ENCODE measurements around the gene CAMK4. TPM values are rescaled to one million over a fixed set of nuclear protein-coding genes. Genes with fewer than 3 reads are reported as not detected.

Gene CAMK4
- total RNA-seq, 1 experiment from 2014 or later = not detected

DNA sequence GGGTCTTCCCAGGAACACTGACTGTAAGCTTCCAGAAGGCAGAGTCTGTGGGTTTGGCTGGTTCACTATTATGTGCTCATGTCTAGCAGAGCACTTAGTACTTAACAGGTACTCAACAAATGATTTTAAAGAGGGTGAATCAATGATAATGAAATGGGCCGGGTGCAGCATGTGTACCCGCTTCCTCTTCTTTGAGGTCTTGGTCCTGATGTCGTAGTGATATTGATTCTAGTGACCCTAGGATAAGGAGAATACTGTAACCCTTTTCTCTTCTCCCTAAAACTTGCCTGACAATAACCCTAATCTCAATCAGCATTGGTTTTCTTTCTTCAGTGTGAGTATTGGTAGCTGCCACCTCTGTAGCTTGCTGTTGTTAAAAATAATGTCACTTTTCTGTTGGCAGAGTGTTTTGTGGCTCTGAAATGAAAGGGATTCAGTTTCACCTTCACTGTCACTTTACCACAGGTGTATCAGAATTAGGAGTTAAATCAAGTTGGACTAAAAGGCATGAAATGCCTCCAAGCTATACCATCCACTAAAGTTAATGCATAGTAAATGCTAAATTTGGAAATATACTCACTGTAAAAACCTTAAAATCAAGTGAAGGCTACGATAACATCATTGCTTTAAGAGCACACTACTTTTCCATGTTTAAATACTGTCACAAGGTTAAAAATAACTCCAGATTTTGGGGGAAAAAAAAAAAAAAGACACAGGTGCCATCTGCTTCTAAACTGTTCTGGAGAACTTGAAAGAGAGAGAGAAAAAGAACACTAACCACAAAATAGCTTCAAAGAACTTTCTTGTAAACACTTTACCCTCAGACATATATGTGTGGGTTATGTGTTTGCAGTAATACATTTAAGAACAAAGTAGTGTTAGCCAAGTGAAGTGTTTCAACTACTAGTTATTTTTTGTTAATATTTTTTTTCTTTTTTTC is 6.0 kb downstream of the CAMK4 start:
- H3K27me3 ChIP-seq (ENCODE audit: insufficient read depth, low read depth) = peaks cover 9% of the 10 kb centered on the region
- H3K9me3 ChIP-seq (ENCODE audit: insufficient read depth, low read depth) = no peaks in the 10 kb centered on the region
- no peak for DNase-seq
- no peaks in the 10 kb centered on the region for H3K36me3 ChIP-seq (ENCODE audit: low read depth)
- H3K4me2 ChIP-seq = no peak overlapping the region
- H3K4me1 ChIP-seq (replicated peaks; ENCODE audit: insufficient read depth) = no peaks in the 10 kb centered on the region
- no TSS peak for BruUV-seq (replicated peaks)
- CTCF ChIA-PET = no interaction called here
- H3K4me3 ChIP-seq = no peak overlapping the region
- intact Hi-C loops (cut with micrococcal nuclease; ENCODE audit: unreplicated experiment) = no loop called here
- H3F3A ChIP-seq (ENCODE audit: insufficient read depth, low read depth) = no peaks in the 10 kb centered on the region
- POLR2A ChIA-PET (ENCODE audit: unreplicated experiment) = interaction anchor here (0.6 kb wide), 1 partner anchor 17 kb away, joined by 9 read pairs; no protein-coding TSS in a partner anchor
- H4K20me1 ChIP-seq (ENCODE audit: insufficient read depth) = no peaks in the 10 kb centered on the region
- H3K79me2 ChIP-seq (ENCODE audit: low read depth) = no peaks in the 10 kb centered on the region
- TF ChIP-seq, protein P1, sequence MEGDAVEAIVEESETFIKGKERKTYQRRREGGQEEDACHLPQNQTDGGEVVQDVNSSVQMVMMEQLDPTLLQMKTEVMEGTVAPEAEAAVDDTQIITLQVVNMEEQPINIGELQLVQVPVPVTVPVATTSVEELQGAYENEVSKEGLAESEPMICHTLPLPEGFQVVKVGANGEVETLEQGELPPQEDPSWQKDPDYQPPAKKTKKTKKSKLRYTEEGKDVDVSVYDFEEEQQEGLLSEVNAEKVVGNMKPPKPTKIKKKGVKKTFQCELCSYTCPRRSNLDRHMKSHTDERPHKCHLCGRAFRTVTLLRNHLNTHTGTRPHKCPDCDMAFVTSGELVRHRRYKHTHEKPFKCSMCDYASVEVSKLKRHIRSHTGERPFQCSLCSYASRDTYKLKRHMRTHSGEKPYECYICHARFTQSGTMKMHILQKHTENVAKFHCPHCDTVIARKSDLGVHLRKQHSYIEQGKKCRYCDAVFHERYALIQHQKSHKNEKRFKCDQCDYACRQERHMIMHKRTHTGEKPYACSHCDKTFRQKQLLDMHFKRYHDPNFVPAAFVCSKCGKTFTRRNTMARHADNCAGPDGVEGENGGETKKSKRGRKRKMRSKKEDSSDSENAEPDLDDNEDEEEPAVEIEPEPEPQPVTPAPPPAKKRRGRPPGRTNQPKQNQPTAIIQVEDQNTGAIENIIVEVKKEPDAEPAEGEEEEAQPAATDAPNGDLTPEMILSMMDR (conservative IDR thresholded peaks at IDR 0.05) = no peak
- no peak for TF ChIP-seq EZH2 (IDR thresholded peaks at IDR 0.05; ENCODE audit: low read depth)
- no peak overlapping the region for H2AFZ ChIP-seq
- H3K27ac ChIP-seq = no peak overlapping the region
- H3K9me2 ChIP-seq (ENCODE audit: insufficient read depth) = no peaks in the 10 kb centered on the region

DNA sequence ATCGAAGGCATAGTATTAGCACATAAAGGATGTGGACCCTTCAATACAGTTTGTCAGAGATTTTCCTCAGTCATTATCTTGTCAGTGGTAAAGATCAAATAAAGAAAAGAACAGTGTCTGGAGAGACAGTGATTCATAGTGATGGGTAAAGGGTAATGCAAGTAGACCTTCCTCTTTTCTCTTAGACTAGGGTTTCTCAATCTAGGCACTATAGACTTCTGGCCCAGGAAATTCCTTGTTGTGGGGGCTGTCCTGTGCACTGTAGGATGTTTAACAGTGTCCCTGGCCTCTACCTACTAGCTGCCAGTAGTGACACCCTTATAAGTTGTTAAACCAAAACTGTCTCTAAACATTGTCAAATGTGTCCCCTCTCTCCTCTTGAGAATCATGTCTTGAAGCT is 6.9 kb downstream of the CAMK4 start:
- no TSS peak for BruUV-seq (replicated peaks)
- Histone ChIP-seq H3K9me3 (ENCODE audit: insufficient read depth, low read depth) (no peaks in the 10 kb centered on the region), H3K79me2 (ENCODE audit: low read depth) (no peaks in the 10 kb centered on the region), H3K4me1 (replicated peaks; ENCODE audit: insufficient read depth) (no peaks in the 10 kb centered on the region), H3K27ac (no peak overlapping the region), H3K4me2 (no peak overlapping the region), H3F3A (ENCODE audit: insufficient read depth, low read depth) (no peaks in the 10 kb centered on the region), H3K9me2 (ENCODE audit: insufficient read depth) (no peaks in the 10 kb centered on the region), H3K4me3 (no peak overlapping the region), H3K36me3 (ENCODE audit: low read depth) (no peaks in the 10 kb centered on the region), H4K20me1 (ENCODE audit: insufficient read depth) (no peaks in the 10 kb centered on the region), H3K27me3 (ENCODE audit: insufficient read depth, low read depth) (peaks cover 9% of the 10 kb centered on the region), H2AFZ (no peak overlapping the region)
- CTCF ChIA-PET = no interaction called here
- no peak for TF ChIP-seq EZH2 (IDR thresholded peaks at IDR 0.05; ENCODE audit: low read depth)
- TF ChIP-seq, protein P1 (conservative IDR thresholded peaks at IDR 0.05) = no peak
- intact Hi-C loops (cut with micrococcal nuclease; ENCODE audit: unreplicated experiment) = no loop called here
- POLR2A ChIA-PET (ENCODE audit: unreplicated experiment) = interaction anchor here (0.6 kb wide), 1 partner anchor 16 kb away, joined by 9 read pairs; no protein-coding TSS in a partner anchor
- no peak for DNase-seq

DNA sequence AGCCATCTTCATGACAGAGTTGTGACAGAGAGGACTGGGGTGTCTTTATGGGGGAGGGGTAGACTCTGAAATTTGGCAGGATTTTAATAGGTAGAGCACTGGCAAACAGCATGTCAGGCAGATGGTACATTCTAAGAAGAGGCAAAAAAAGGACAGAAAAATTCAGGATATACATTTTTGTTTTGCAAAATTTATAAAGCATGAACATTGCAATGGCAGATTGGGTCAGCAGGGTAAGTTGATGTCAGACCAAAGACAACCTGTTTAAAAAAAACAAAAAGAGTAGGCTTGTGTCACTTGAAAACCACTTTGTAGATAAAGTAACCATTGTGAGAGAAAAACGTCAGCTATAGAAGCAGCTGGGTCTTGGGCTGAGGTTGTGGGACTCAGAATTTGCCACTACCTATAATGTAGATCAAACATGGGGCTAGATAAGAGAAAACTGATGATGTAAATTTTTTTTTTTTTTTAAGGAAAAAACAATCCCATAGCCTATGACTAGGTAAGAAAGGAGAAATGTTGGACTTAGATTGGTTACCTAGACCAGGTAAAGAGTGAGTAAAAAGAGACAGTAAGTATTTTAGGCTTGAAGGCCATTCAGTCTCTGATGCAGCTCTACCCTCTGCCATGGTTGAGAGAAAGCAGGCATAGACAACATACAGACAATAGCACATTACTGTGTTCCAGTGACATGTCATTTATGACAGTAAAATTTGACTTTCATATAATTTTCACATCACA is 8.3 kb downstream of the CAMK4 start:
- no peak overlapping the region for H2AFZ ChIP-seq
- no peaks in the 10 kb centered on the region for H3K4me1 ChIP-seq (replicated peaks; ENCODE audit: insufficient read depth)
- DNase-seq = no peak
- no peak overlapping the region for H3K4me2 ChIP-seq
- H3K36me3 ChIP-seq (ENCODE audit: low read depth) = no peaks in the 10 kb centered on the region
- CTCF ChIA-PET = no interaction called here
- H3F3A ChIP-seq (ENCODE audit: insufficient read depth, low read depth) = no peaks in the 10 kb centered on the region
- intact Hi-C loops (cut with micrococcal nuclease; ENCODE audit: unreplicated experiment) = no loop called here
- TF ChIP-seq, protein P1 (conservative IDR thresholded peaks at IDR 0.05) = no peak
- TF ChIP-seq EZH2 (IDR thresholded peaks at IDR 0.05; ENCODE audit: low read depth) = no peak
- POLR2A ChIA-PET (ENCODE audit: unreplicated experiment) = no interaction called here
- H3K79me2 ChIP-seq (ENCODE audit: low read depth) = no peaks in the 10 kb centered on the region
- 0 out of 2 replicates have a peak, but pooled peaks cover 6% of the 10 kb centered on the region for H3K27me3 ChIP-seq (ENCODE audit: insufficient read depth, low read depth)
- no peaks in the 10 kb centered on the region for H4K20me1 ChIP-seq (ENCODE audit: insufficient read depth)
- H3K4me3 ChIP-seq = no peak overlapping the region
- no TSS peak for BruUV-seq (replicated peaks)
- no peaks in the 10 kb centered on the region for H3K9me3 ChIP-seq (ENCODE audit: insufficient read depth, low read depth)
- H3K9me2 ChIP-seq (ENCODE audit: insufficient read depth) = no peaks in the 10 kb centered on the region
- no peak overlapping the region for H3K27ac ChIP-seq

Data from PC-9 (cell line).